Kidney epithelial cell (primary cell): ENCODE measurements around the gene LYRM2. TPM values are rescaled to one million over a fixed set of nuclear protein-coding genes. Genes with fewer than 3 reads are reported as not detected.

Experiments used
- DNase-seq: peaks from one replicate; pipeline ENCODE4 v3.0.0-alpha.2; 2010; ENCODE audit warnings: low read depth
- H3K27me3 ChIP-seq: 2 replicates; pipeline ENCODE4 v1.6.0; 2011; ENCODE audit warnings: low read length; ENCODE audit not compliant: control insufficient read depth, insufficient read depth
- H3K36me3 ChIP-seq: 2 replicates; pipeline ENCODE4 v1.5.1; 2011; ENCODE audit warnings: low read length; ENCODE audit not compliant: control insufficient read depth, insufficient read depth
- H3K4me3 ChIP-seq: 2 replicates; pipeline ENCODE4 v1.5.1; 2011; ENCODE audit warnings: low read depth, mild to moderate bottlenecking, control low read depth, low read length
- CTCF ChIP-seq: IDR thresholded peaks from 2 replicates; pipeline ENCODE4 v1.5.1; 2011; ENCODE audit warnings: mild to moderate bottlenecking, moderate library complexity, low read length, control low read depth, inconsistent platforms; ENCODE audit not compliant: insufficient read depth, poor library complexity, severe bottlenecking
- total RNA-seq: library from RNA; depleted of rRNA; stranded (reverse); fragments of >200 nt; gene quantifications from 2 replicates; pipeline ENCODE4 v1.2.3, GENCODE V29; 2015

LYRM2 gene, protein sequence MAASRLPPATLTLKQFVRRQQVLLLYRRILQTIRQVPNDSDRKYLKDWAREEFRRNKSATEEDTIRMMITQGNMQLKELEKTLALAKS
- 25.7 and 29.2 TPM in 2 replicates for total RNA-seq

- no peak for TF ChIP-seq CTCF
- peak; percentile 62 for DNase-seq
- Histone ChIP-seq H3K36me3 (peaks cover 1% of the 10 kb centered on the region), H3K27me3 (no peaks in the 10 kb centered on the region), H3K4me3 (peak within 1 kb of the TSS; percentile 74)
These were observed at the start of gene LYRM2 for GRCh38 chr6:89638320-89639195. Gene LYRM2, minus strand, starts transcription at chr6:89638747. Its CDS starts 31 bp downstream, at chr6:89638716.

- H3K36me3 ChIP-seq, result peaks cover 2% of the 10 kb centered on the region
- TF ChIP-seq CTCF, result no peak
- H3K4me3 ChIP-seq, result no peak overlapping the region
- H3K27me3 ChIP-seq, result no peaks in the 10 kb centered on the region
- no peak for DNase-seq
These were observed 49.8 kb upstream of the LYRM2 start for GRCh38 chr6:89688328-89688727.

DNA sequence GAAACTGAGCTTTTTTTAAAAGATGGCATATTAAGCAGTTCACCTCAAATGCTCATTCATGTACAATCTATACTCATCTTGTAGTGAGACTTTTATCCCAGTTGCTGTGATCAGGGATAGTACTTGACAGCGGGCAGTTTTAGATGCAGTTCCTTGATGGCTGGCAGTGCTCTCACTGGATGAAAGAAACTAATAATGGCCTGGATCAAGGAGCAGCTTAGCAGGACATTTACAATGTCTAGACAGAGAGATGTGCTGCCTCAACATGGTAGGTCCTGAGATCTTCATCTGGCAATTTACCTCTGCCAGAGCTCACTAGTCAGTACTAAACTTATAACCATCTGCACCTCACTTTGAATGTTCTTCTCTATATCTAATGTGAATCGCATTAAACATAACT, 46.8 kb upstream of the LYRM2 start:
- no peak for DNase-seq
- no peak overlapping the region for H3K4me3 ChIP-seq
- TF ChIP-seq CTCF, result no peak
- peaks cover 1% of the 10 kb centered on the region for H3K36me3 ChIP-seq
- no peaks in the 10 kb centered on the region for H3K27me3 ChIP-seq

GRCh38 chr6:89682991-89683390, 44.4 kb upstream of the LYRM2 start:
- no peak for TF ChIP-seq CTCF
- no peaks in the 10 kb centered on the region for H3K27me3 ChIP-seq
- peaks cover 1% of the 10 kb centered on the region for H3K36me3 ChIP-seq
- DNase-seq, result no peak
- H3K4me3 ChIP-seq, result no peak overlapping the region

DNA sequence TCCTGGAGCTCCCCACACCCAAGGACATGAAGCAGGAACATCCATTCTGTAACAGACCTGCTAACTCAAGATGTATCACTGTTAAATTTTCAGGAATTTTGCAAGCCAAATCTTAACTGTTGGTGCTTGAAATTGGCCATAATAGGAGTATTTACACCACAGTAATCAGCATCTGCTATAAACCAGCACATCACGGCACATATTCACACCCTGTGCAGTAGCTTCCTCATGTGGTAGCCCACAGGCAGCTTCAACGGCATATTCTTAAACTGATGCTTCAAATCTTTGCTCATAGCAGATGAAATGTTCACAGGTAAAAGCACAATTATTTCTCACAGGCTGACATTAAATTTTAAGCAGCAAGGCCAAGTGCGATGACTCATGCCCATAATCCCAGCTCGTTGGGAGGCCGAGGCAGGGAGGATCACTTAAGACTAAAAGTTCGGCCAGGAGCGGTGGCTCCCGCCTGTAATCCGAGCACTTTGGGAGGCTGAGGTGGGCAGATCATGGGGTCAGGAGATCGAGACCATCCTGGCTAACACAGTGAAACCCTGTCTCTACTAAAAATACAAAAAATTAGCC, 43.5 kb upstream of the LYRM2 start:
- Histone ChIP-seq H3K4me3 (no peak overlapping the region), H3K27me3 (no peaks in the 10 kb centered on the region), H3K36me3 (peaks cover 2% of the 10 kb centered on the region)
- TF ChIP-seq CTCF, result no peak
- no peak for DNase-seq
